ENCODE results near the gene TCEA2. TPM values are rescaled to one million over a fixed set of nuclear protein-coding genes. Genes with fewer than 3 reads are reported as not detected.

Gene TCEA2
- total and polyA plus RNA-seq, 8 donors: 11.6 to 52.9 (median 14.1) TPM

GRCh38 chr20:64091340-64091739 is 28.3 kb downstream of the TCEA2 start:
- DNase-seq: no peak
- WGBS, 2 donors: 63 to 77% methylated on average over 19 of the region's 19 CpGs
- H3K9me3 ChIP-seq: no peaks in the 10 kb centered on the region
- H3K4me1 ChIP-seq: no peaks in the 10 kb centered on the region
- H3K27ac ChIP-seq: no peak overlapping the region
- no peaks in the 10 kb centered on the region for H3K27me3 ChIP-seq
- FAIRE-seq: no peak
- no peak overlapping the region for H3K4me3 ChIP-seq
- no peaks in the 10 kb centered on the region for H3K36me3 ChIP-seq
- ATAC-seq: no peak
- no peak for TF ChIP-seq CTCF (IDR thresholded peaks at IDR 0.05)
- intact Hi-C loops (cut with DNase I): no loop called here

GRCh38 chr20:64091770-64092169 is 28.8 kb downstream of the TCEA2 start:
- Histone ChIP-seq H3K36me3 (no peaks in the 10 kb centered on the region), H3K4me1 (no peaks in the 10 kb centered on the region), H3K27ac (no peak overlapping the region), H3K4me3 (no peak overlapping the region), H3K9me3 (no peaks in the 10 kb centered on the region), H3K27me3 (no peaks in the 10 kb centered on the region)
- intact Hi-C loops (cut with DNase I): no loop called here
- DNase-seq: no peak
- 26 to 29% methylated on average over 16 of the region's 16 CpGs for WGBS, 2 donors
- no peak for TF ChIP-seq CTCF (IDR thresholded peaks at IDR 0.05)
- no peak for ATAC-seq
- no peak for FAIRE-seq

DNA sequence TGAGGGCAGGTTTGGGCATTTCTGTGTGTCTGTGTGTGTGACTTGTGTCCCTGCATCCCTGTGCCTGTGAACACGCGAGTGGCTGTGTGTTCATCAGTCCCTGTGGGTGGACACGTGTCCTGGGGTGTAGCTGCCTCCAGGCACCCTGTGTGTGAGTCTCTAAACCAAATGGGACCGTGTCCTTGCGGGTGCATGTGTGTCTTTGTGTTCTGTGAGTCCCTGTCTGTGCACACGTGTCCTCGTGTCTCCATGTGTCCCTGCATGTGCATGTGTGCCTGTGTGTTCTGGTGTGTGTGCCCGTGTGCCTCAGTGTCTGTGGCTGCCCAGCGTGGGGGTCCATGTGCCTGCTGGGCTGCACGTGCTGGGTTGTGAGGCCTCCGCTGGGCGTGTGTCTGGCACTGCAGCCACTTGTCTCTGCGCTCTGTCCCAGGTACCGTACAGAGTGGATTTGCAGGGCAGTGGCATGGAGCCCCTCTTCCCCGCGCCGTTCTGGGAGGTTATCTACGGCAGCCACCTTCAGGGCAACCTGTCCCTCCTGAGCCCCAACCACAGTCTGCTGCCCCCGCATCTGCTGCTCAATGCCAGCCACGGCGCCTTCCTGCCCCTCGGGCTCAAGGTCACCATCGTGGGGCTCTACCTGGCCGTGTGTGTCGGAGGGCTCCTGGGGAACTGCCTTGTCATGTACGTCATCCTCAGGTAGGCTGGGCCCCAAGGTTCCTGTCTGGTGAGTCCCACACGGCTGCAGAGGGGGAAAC is 29.4 kb downstream of the TCEA2 start:
- no peak for ATAC-seq
- Histone ChIP-seq H3K27ac (no peak overlapping the region), H3K9me3 (no peaks in the 10 kb centered on the region), H3K4me3 (no peak overlapping the region), H3K4me1 (no peaks in the 10 kb centered on the region), H3K36me3 (no peaks in the 10 kb centered on the region), H3K27me3 (no peaks in the 10 kb centered on the region)
- FAIRE-seq: no peak
- WGBS, 2 donors: 39 to 52% methylated on average over 27 of the region's 27 CpGs
- TF ChIP-seq CTCF (IDR thresholded peaks at IDR 0.05): no peak
- DNase-seq: no peak
- intact Hi-C loops (cut with DNase I): no loop called here

- H3K36me3 ChIP-seq: no peaks in the 10 kb centered on the region
- no peak overlapping the region for H3K27ac ChIP-seq
- no peaks in the 10 kb centered on the region for H3K27me3 ChIP-seq
- WGBS, 2 donors: 48 to 71% methylated on average over 9 of the region's 9 CpGs
- DNase-seq (no peak), ATAC-seq (no peak), FAIRE-seq (no peak)
- no peaks in the 10 kb centered on the region for H3K9me3 ChIP-seq
- TF ChIP-seq CTCF (IDR thresholded peaks at IDR 0.05): no peak
- intact Hi-C loops (cut with DNase I): no loop called here
- no peak overlapping the region for H3K4me3 ChIP-seq
- H3K4me1 ChIP-seq: no peaks in the 10 kb centered on the region
Measured at GRCh38 chr20:64093013-64093503, 30.1 kb downstream of the TCEA2 start.

DNA sequence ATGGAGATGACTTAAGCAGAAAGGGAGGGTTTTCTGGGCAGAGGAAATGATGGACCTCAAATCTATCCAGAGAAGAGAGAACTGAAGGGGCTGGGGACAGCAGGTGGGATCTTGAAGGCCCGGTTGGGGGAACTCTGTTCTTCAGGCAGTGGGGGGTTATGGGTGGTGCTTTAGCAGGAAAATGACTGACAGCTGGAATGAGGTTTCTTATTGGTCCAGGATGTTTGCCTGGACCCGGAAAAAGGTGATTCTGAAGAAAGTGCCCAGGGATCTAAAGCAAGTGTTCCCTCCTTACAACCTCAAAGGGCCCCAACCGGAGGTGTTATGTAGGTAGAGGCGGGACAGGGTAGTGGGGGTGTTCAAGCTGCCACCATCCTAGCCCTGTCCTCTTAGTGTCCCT is 32.5 kb downstream of the TCEA2 start:
- FAIRE-seq: no peak
- WGBS, 2 donors: 53 to 78% methylated on average over 4 of the region's 4 CpGs
- no peak for DNase-seq
- H3K4me1 ChIP-seq: no peaks in the 10 kb centered on the region
- H3K27me3 ChIP-seq: no peaks in the 10 kb centered on the region
- intact Hi-C loops (cut with DNase I): no loop called here
- H3K27ac ChIP-seq: no peak overlapping the region
- TF ChIP-seq CTCF (IDR thresholded peaks at IDR 0.05): no peak
- no peaks in the 10 kb centered on the region for H3K36me3 ChIP-seq
- H3K4me3 ChIP-seq: no peak overlapping the region
- no peaks in the 10 kb centered on the region for H3K9me3 ChIP-seq
- ATAC-seq: no peak
